Stimulated activated CD4-positive, alpha-beta T cell treated with anti-CD3 and anti-CD28 coated beads, Interleukin-12 subunit alpha, Interleukin-12 subunit beta, amount 100 ng/mL, for 24 hours (primary cell): ENCODE results near the gene HDAC5.

Experiments
- DNase-seq, 2 experiments: peaks; one replicate each; pipeline ENCODE4 v3.0.0-alpha.2; 2020; ENCODE audit warnings: low read depth in 2 of 2

Gene HDAC5

DNA sequence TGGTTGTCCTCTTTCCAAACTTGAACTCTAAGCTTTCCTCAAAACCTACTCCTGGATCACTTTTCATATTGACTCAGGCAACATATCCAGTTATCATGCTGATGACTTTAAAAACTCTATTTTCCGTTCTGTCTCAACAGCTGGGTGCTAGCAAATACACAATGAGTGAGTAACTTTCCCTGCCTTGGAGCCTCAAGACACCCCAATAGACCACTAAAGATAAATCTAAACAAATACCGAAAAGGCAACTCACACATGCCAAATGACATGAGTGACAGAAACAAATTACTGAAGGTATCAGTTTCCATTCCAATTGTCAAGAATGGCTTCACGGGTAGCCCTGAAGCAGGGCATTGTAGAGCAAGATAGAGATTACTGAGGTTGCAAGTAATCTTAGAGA is 93.0 kb downstream of the HDAC5 start:
- no peak for DNase-seq

DNA sequence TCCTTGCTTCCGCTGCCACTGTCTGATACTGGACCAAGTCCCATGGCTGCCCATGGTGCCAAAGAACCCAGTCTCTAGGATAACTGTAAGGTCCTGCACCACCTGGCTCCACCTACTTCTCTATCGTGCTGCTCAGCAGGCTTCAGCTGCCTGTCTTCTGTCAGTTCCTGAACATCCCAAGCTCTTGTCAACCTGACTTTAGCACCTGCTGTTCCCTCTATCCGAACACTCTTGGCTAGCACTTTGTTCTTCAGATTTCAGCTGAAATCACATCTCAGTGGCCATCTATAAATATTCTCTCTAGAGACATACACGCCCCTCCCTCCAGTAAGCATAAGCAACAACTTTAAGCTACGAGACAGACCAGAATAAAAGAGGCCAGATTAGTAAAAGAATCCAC is 93.7 kb downstream of the HDAC5 start:
- DNase-seq = no peak
